ENCODE measurements around the gene CHRNA5. TPM values are rescaled to one million over a fixed set of nuclear protein-coding genes. Genes with fewer than 3 reads are reported as not detected.
A peak's percentile ranks its signal among the peaks of the same experiment; 100 is the strongest.
"Not testable (repeated sequence)": the region's sequence is repeated elsewhere in the genome, so short reads cannot be mapped to it uniquely, and the experiment has no call there.

CHRNA5 gene
- total and polyA plus RNA-seq, 9 of the 15 experiments (the other 6 are each of a cell fraction or from before 2014, with no cell fraction given) = 2.8 to 16.1 (median 11.4) TPM

- TF ChIP-seq, protein P1, sequence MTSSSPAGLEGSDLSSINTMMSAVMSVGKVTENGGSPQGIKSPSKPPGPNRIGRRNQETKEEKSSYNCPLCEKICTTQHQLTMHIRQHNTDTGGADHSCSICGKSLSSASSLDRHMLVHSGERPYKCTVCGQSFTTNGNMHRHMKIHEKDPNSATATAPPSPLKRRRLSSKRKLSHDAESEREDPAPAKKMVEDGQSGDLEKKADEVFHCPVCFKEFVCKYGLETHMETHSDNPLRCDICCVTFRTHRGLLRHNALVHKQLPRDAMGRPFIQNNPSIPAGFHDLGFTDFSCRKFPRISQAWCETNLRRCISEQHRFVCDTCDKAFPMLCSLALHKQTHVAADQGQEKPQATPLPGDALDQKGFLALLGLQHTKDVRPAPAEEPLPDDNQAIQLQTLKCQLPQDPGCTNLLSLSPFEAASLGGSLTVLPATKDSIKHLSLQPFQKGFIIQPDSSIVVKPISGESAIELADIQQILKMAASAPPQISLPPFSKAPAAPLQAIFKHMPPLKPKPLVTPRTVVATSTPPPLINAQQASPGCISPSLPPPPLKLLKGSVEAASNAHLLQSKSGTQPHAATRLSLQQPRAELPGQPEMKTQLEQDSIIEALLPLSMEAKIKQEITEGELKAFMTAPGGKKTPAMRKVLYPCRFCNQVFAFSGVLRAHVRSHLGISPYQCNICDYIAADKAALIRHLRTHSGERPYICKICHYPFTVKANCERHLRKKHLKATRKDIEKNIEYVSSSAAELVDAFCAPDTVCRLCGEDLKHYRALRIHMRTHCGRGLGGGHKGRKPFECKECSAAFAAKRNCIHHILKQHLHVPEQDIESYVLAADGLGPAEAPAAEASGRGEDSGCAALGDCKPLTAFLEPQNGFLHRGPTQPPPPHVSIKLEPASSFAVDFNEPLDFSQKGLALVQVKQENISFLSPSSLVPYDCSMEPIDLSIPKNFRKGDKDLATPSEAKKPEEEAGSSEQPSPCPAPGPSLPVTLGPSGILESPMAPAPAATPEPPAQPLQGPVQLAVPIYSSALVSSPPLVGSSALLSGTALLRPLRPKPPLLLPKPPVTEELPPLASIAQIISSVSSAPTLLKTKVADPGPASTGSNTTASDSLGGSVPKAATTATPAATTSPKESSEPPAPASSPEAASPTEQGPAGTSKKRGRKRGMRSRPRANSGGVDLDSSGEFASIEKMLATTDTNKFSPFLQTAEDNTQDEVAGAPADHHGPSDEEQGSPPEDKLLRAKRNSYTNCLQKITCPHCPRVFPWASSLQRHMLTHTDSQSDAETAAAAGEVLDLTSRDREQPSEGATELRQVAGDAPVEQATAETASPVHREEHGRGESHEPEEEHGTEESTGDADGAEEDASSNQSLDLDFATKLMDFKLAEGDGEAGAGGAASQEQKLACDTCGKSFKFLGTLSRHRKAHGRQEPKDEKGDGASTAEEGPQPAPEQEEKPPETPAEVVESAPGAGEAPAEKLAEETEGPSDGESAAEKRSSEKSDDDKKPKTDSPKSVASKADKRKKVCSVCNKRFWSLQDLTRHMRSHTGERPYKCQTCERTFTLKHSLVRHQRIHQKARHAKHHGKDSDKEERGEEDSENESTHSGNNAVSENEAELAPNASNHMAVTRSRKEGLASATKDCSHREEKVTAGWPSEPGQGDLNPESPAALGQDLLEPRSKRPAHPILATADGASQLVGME (CRISPR knock-in tag; IDR thresholded peaks at IDR 0.05) = peak; percentile 89
- TF ChIP-seq ESRRA (IDR thresholded peaks at IDR 0.05; ENCODE audit: borderline replicate concordance, low read depth) = peak; percentile 93
- no peak for TF ChIP-seq CBX5 (IDR thresholded peaks at IDR 0.05; ENCODE audit: borderline replicate concordance, low read depth)
- no peak for TF ChIP-seq IFI16 (CRISPR knock-in tag; IDR thresholded peaks at IDR 0.05)
- 0 out of 2 replicates have a peak, but pooled peaks have one; percentile 25 for TF ChIP-seq KLF16 (IDR thresholded peaks at IDR 0.05)
- no peak for TF ChIP-seq SREBF1 (IDR thresholded peaks at IDR 0.05; ENCODE audit: borderline replicate concordance, low read depth, low read length)
- TF ChIP-seq EP400 (IDR thresholded peaks at IDR 0.05) = 0 out of 2 replicates have a peak, but pooled peaks have one; percentile 34
- TF ChIP-seq HMG20B (CRISPR knock-in tag; IDR thresholded peaks at IDR 0.05) = no peak
Observed at GRCh38 chr15:78565097-78565950, at the start of gene CHRNA5 (continued).

DNA sequence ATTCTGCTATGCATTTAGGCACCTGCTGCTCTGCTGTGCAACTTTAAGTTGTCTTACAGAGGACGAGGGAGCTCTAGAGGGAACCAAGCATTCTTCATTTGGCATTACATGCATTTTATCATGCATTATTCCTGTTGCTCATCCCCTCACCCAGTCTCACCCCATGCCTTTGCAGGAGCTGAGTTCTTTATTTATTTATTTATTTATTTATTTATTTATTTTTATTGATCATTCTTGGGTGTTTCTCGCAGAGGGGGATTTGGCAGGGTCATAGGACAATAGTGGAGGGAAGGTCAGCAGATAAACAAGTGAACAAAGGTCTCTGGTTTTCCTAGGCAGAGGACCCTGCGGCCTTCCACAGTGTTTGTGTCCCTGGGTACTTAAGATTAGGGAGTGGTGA, 45.3 kb upstream of the CHRNA5 start:
- DNase-seq (ENCODE audit: extremely low read depth in 1 of 4, low spot score in 3 of 4); FAIRE-seq; H3K9me1 ChIP-seq (ENCODE audit: control insufficient read depth, insufficient read depth, low read length); H3K4me3 ChIP-seq; H3K4me1 ChIP-seq (replicated peaks in 1 of 2; ENCODE audit: control insufficient read depth in 2 of 2, insufficient read depth in 2 of 2, low read length in 2 of 2); H4K20me1 ChIP-seq (replicated peaks; ENCODE audit: control insufficient read depth, insufficient read depth, low read length); intact Hi-C loops (cut with micrococcal nuclease); BruUV-seq (replicated peaks); CTCF ChIA-PET (ENCODE audit: low intra/inter-chr PET ratio); H3K27ac ChIP-seq (ENCODE audit: extremely low read depth, low read depth, low read length); ATAC-seq; H3K36me3 ChIP-seq (ENCODE audit: control insufficient read depth, insufficient read depth, low read length); H3K9me3 ChIP-seq (replicated peaks; ENCODE audit: control insufficient read depth, insufficient read depth, low read depth, low read length); in situ Hi-C loops (cut with MboI); H3K9ac ChIP-seq (ENCODE audit: insufficient read depth in 1 of 2, low read depth in 2 of 2, low read length in 2 of 2); H2AFZ ChIP-seq (ENCODE audit: low read depth, low read length); POLR2A ChIA-PET; H3K4me2 ChIP-seq (ENCODE audit: insufficient read depth, low read length); H3K79me2 ChIP-seq (ENCODE audit: control insufficient read depth, insufficient read depth, low read length); H3K27me3 ChIP-seq (ENCODE audit: control insufficient read depth in 2 of 2, insufficient read depth in 2 of 2, low read length in 2 of 2): not testable (repeated sequence)
- WGBS (ENCODE audit: insufficient coverage, low coverage, missing lambda C conversion rate) = 73% methylated on average over 1 of the region's 3 CpGs

Data from K562 (cell line).